ENCODE measurements around the gene TRAPPC2.

TRAPPC2 gene

DNA sequence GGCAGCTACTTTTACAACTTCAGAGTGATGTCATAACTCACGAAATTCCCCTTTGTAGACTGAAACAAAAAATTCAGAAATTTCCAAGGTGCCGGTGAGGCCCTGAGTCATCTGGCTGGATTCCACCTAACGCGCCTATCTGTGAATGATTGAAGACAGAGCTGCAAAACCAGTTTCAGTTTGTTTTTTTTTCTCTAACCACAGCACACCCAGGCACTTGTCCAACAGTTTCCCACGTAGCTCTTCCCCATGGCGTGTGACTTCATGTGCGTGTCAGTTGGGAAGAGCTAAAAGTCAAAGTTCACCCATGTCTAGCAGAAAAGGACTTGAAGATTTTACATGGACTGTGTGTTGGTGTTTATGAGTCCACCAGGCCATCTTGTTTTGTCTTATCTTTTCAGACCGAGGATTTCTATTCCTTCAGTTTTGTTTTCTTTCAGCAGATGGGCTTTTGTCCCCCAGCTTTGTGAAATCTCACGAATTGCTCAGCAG lies 65.1 kb downstream of the TRAPPC2 start:
- no peak for DNase-seq

GRCh38 chrX:13667919-13668318 lies 66.5 kb downstream of the TRAPPC2 start:
- no peak for DNase-seq

GRCh38 chrX:13666836-13667235 lies 67.6 kb downstream of the TRAPPC2 start:
- no peak for DNase-seq

- no peak for DNase-seq
Measured at GRCh38 chrX:13664020-13664419, 70.4 kb downstream of the TRAPPC2 start.

- no peak for DNase-seq
Measured at GRCh38 chrX:13662355-13662791, 72.0 kb downstream of the TRAPPC2 start.

Measured in right kidney (tissue), 1 donor.